PC-9 (cell line): ENCODE data around the gene MTUS2. TPM values are rescaled to one million over a fixed set of nuclear protein-coding genes. Genes with fewer than 3 reads are reported as not detected.

Experiments used
- BruUV-seq: library from RNA; stranded (reverse); fragments of 400-500 nt; replicated peaks from 2 replicates; lab custom pipeline; 2021; lab: Mats Ljungman, UMichigan
- CTCF ChIA-PET: fragments of 300-600 bp; sonication (Branson Sonifier 250); formaldehyde crosslinking; loops from one replicate; lab custom pipeline; 2022; ENCODE audit warnings: antibody characterized with exemption; lab: Charles Lee
- POLR2A ChIA-PET: fragments of 300-600 bp; sonication (Branson Sonifier 250); formaldehyde crosslinking; loops from one replicate; lab custom pipeline; 2022; ENCODE audit warnings: antibody characterized with exemption; ENCODE audit not compliant: unreplicated experiment; lab: Charles Lee
- DNase-seq, 2 experiments: peaks; one replicate each; pipeline versions ENCODE4 v3.0.0 to v3.0.0-alpha.2; 2015 to 2022; ENCODE audit warnings: mixed read lengths in 1 of 2
- H2AFZ ChIP-seq: fragments of 200-600 bp; sonication (generic); 2 replicates; pipeline ENCODE4 v1.8.1; 2017; ENCODE audit warnings: antibody characterized with exemption
- H3F3A ChIP-seq: fragments of 200-600 bp; sonication (generic); 2 replicates; pipeline ENCODE4 v1.8.1; 2017; ENCODE audit warnings: antibody characterized with exemption, mild to moderate bottlenecking, low read depth; ENCODE audit not compliant: insufficient read depth
- H3K27ac ChIP-seq: fragments of 200-600 bp; sonication (generic); 2 replicates; pipeline ENCODE4 v1.6.1; 2016; ENCODE audit warnings: mixed run types
- H3K27me3 ChIP-seq: fragments of 200-600 bp; sonication (generic); 2 replicates; pipeline ENCODE4 v1.6.1; 2016; ENCODE audit warnings: low read depth, mixed run types; ENCODE audit not compliant: insufficient read depth
- H3K36me3 ChIP-seq: fragments of 200-600 bp; sonication (generic); 2 replicates; pipeline ENCODE4 v1.6.1; 2016; ENCODE audit warnings: low read depth, mixed run types
- H3K4me1 ChIP-seq: fragments of 200-600 bp; sonication (generic); replicated peaks from 2 replicates; pipeline ENCODE4 v1.6.1; 2016; ENCODE audit warnings: mixed run types; ENCODE audit not compliant: insufficient read depth
- H3K4me2 ChIP-seq: fragments of 200-600 bp; sonication (generic); 2 replicates; pipeline ENCODE4 v1.6.1; 2017; ENCODE audit warnings: mixed run types
- H3K4me3 ChIP-seq: fragments of 200-600 bp; sonication (generic); 2 replicates; pipeline ENCODE4 v1.6.1; 2016; ENCODE audit warnings: mixed run types
- H3K79me2 ChIP-seq: fragments of 200-600 bp; sonication (generic); 2 replicates; pipeline ENCODE4 v1.6.1; 2017; ENCODE audit warnings: low read depth, mixed run types
- H3K9me2 ChIP-seq: fragments of 200-600 bp; sonication (generic); 2 replicates; pipeline ENCODE4 v1.8.1; 2017; ENCODE audit warnings: mild to moderate bottlenecking; ENCODE audit not compliant: insufficient read depth
- H3K9me3 ChIP-seq: fragments of 200-600 bp; sonication (generic); 2 replicates; pipeline ENCODE4 v1.8.1; 2016; ENCODE audit warnings: low read depth; ENCODE audit not compliant: insufficient read depth
- H4K20me1 ChIP-seq: fragments of 200-600 bp; sonication (generic); 2 replicates; pipeline ENCODE4 v1.8.1; 2017; ENCODE audit not compliant: insufficient read depth
- CTCF ChIP-seq: fragments of 200-600 bp; sonication (generic); conservative IDR thresholded peaks from 2 replicates; pipeline ENCODE4 v1.6.1; 2017; ENCODE audit warnings: mixed run types, antibody characterized with exemption, mild to moderate bottlenecking, moderate library complexity
- EZH2 ChIP-seq: fragments of 200-600 bp; sonication (generic); IDR thresholded peaks from 2 replicates; pipeline ENCODE4 v1.8.0; 2017; ENCODE audit warnings: antibody characterized with exemption, low read depth
- intact Hi-C: fragments of 100-400 bp; cut with micrococcal nuclease; formaldehyde crosslinking; loops from one replicate; pipeline ENCODE4 v1.10.0; 2022; ENCODE audit not compliant: unreplicated experiment
- total RNA-seq: library from RNA; stranded (reverse); gene quantifications from 2 replicates; pipeline ENCODE4 v1.2.3, GENCODE V29; 2021

Gene MTUS2
- total RNA-seq, 1 experiment from 2014 or later, result not detected

GRCh38 chr13:29519921-29520320 lies 699.8 kb downstream of the MTUS2 start:
- no peaks in the 10 kb centered on the region for H3K9me2 ChIP-seq
- no peak overlapping the region for H3K27ac ChIP-seq
- intact Hi-C loops, result no loop called here
- ChIA-PET POLR2A (no interaction called here), CTCF (no interaction called here)
- no peak overlapping the region for H3K4me3 ChIP-seq
- peaks cover 44% of the 10 kb centered on the region for H4K20me1 ChIP-seq
- H3K27me3 ChIP-seq, result no peaks in the 10 kb centered on the region
- H3K9me3 ChIP-seq, result no peaks in the 10 kb centered on the region
- no peak overlapping the region for H2AFZ ChIP-seq
- no peak overlapping the region for H3K4me2 ChIP-seq
- no peak for TF ChIP-seq EZH2
- no peak for TF ChIP-seq CTCF
- H3K36me3 ChIP-seq, result peaks cover 55% of the 10 kb centered on the region
- H3K79me2 ChIP-seq, result no peaks in the 10 kb centered on the region
- no TSS peak for BruUV-seq
- no peaks in the 10 kb centered on the region for H3F3A ChIP-seq
- H3K4me1 ChIP-seq, result no peaks in the 10 kb centered on the region
- DNase-seq, result no peak

- no peak overlapping the region for H3K27ac ChIP-seq
- H2AFZ ChIP-seq, result no peak overlapping the region
- no peak for DNase-seq
- H3K4me1 ChIP-seq, result no peaks in the 10 kb centered on the region
- no peaks in the 10 kb centered on the region for H3K79me2 ChIP-seq
- H3K9me2 ChIP-seq, result no peaks in the 10 kb centered on the region
- H4K20me1 ChIP-seq, result peaks cover 51% of the 10 kb centered on the region
- intact Hi-C loops, result no loop called here
- H3K4me2 ChIP-seq, result no peak overlapping the region
- no TSS peak for BruUV-seq
- POLR2A ChIA-PET, result no interaction called here
- H3K4me3 ChIP-seq, result no peak overlapping the region
- no peaks in the 10 kb centered on the region for H3K27me3 ChIP-seq
- TF ChIP-seq EZH2 (no peak), CTCF (no peak)
- CTCF ChIA-PET, result no interaction called here
- H3K9me3 ChIP-seq, result no peaks in the 10 kb centered on the region
- H3F3A ChIP-seq, result no peaks in the 10 kb centered on the region
- H3K36me3 ChIP-seq, result peaks cover 52% of the 10 kb centered on the region
These were observed 700.5 kb downstream of the MTUS2 start for GRCh38 chr13:29520671-29521070.

GRCh38 chr13:29521336-29521735 lies 701.2 kb downstream of the MTUS2 start:
- BruUV-seq, result no TSS peak
- POLR2A ChIA-PET, result no interaction called here
- intact Hi-C loops, result no loop called here

More at GRCh38 chr13:29521336-29521735, 701.2 kb downstream of the MTUS2 start:
- CTCF ChIA-PET, result no interaction called here
- Histone ChIP-seq H3K27ac (no peak overlapping the region), H3F3A (no peaks in the 10 kb centered on the region), H3K4me1 (no peaks in the 10 kb centered on the region), H2AFZ (no peak overlapping the region), H3K4me3 (no peak overlapping the region), H3K27me3 (no peaks in the 10 kb centered on the region), H3K36me3 (peaks cover 47% of the 10 kb centered on the region), H4K20me1 (peaks cover 52% of the 10 kb centered on the region), H3K9me3 (no peaks in the 10 kb centered on the region), H3K4me2 (no peak overlapping the region), H3K79me2 (no peaks in the 10 kb centered on the region), H3K9me2 (no peaks in the 10 kb centered on the region)
- TF ChIP-seq EZH2 (no peak), CTCF (no peak)
- DNase-seq, result no peak
